GM06990 (cell line): ENCODE results near the gene KCNQ5.

ENCODE experiments used
- DNase-seq: peaks from one replicate; pipeline ENCODE4 v3.0.0-alpha.2; 2011; ENCODE audit not compliant: insufficient read length; ENCODE audit errors: extremely low read depth
- H3K27me3 ChIP-seq: replicated peaks from 2 replicates; pipeline ENCODE4 v1.6.0; 2011; ENCODE audit warnings: low read length; ENCODE audit not compliant: control insufficient read depth, insufficient read depth
- H3K36me3 ChIP-seq: 2 replicates; pipeline ENCODE4 v1.5.1; 2011; ENCODE audit warnings: low read length; ENCODE audit not compliant: control insufficient read depth, insufficient read depth
- H3K4me3 ChIP-seq: replicated peaks from 2 replicates; pipeline ENCODE4 v1.5.1; 2011; ENCODE audit warnings: low read depth, mild to moderate bottlenecking, control low read depth, low read length
- TF ChIP-seq, protein P1 (sequence below): IDR thresholded peaks from 2 replicates; pipeline ENCODE4 v1.5.1; 2011; ENCODE audit warnings: low read length, control low read depth, mild to moderate bottlenecking, inconsistent platforms; ENCODE audit not compliant: insufficient read depth, poor library complexity, severe bottlenecking

The KCNQ5 gene

DNA sequence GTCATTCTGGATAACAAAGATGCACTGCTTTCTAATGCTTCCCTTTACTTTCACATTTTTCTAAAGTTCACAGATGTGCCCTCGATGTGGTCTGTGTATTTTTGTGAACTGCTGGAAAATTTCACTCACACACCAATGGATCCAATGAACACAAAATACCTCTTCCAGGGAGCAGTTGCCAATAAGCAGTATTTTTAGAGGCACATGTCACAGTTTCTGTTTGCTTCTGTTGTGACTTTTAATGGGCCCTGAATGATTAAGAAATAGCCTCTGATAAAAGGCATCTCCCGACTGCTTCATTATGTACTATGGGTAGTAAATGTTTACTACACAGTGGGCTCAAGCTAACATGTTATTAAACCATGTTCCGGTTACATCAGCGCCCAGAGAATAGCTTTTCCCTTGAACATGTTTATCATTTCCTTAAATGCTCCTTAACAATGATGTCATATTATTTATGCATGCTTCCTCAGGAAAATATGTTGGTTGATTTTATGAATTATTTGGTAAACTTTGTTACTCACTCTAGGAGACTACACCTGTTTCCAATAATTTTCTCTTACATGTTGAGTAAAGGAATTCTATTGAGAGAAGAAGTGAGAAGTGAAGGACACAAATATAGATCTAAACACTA, 188.0 kb downstream of the KCNQ5 start:
- no peaks in the 10 kb centered on the region for H3K27me3 ChIP-seq
- TF ChIP-seq, protein P1, sequence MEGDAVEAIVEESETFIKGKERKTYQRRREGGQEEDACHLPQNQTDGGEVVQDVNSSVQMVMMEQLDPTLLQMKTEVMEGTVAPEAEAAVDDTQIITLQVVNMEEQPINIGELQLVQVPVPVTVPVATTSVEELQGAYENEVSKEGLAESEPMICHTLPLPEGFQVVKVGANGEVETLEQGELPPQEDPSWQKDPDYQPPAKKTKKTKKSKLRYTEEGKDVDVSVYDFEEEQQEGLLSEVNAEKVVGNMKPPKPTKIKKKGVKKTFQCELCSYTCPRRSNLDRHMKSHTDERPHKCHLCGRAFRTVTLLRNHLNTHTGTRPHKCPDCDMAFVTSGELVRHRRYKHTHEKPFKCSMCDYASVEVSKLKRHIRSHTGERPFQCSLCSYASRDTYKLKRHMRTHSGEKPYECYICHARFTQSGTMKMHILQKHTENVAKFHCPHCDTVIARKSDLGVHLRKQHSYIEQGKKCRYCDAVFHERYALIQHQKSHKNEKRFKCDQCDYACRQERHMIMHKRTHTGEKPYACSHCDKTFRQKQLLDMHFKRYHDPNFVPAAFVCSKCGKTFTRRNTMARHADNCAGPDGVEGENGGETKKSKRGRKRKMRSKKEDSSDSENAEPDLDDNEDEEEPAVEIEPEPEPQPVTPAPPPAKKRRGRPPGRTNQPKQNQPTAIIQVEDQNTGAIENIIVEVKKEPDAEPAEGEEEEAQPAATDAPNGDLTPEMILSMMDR: no peak
- no peak for DNase-seq

DNA sequence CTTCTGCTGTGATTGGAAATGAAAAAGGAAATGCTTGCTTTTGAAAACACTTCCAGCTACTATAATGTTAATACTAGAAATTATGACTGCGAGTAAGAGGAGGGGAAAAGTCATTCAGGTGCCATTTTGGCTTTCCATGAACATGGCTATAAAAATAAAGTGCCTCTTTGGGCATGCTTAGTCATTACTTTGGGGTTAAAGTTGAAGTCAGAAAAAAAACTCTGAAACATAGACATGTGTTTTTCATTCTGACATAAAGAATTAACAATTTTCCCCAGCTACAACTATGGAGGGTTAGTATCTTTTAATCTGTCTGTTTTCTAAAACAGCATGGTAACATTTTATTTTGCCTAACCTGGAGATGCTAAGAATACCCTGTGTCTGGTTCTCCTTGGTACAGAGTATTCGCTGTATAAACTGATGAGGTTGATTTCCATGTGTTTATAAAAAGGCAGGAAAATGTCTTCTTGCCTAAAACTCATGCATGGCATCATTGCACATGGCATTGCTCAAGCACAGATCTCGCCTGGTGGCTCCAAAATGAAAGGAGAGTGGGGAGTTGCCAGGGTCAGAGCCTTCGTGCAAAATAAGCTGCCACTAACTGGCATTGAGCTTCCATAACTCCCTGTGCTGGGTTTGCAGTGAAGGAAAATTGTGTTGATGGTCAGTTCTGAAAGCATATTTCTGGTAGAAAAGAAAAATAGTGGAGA, 188.9 kb downstream of the KCNQ5 start:
- no peaks in the 10 kb centered on the region for H3K27me3 ChIP-seq
- DNase-seq: no peak
- H3K4me3 ChIP-seq: no peak overlapping the region
- TF ChIP-seq, protein P1: no peak
- H3K36me3 ChIP-seq: no peaks in the 10 kb centered on the region

More for the DNA sequence above, 188.0 kb downstream of the KCNQ5 start:
- Histone ChIP-seq H3K4me3 (no peak overlapping the region), H3K36me3 (no peaks in the 10 kb centered on the region)

DNA sequence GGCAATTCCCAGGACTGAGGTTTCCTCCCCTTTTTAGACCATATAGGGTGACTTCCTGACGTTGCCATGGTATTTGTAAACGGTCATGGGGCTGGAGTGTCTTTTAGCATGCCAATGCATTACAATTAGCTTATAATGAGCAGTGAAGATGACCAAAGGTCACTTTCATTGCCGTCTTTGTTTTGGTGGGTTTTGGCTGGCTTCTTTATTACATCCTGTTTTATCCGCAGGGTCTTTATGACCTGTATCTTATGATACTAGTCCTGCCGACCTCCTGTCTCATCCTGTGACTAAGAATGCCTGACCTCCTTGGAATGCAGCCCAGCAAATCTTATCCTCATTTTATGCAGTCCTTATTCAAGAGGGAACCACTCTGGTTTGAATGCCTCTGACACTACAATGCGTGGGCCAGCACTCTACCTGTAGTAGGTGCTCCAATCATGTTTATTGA, 190.1 kb downstream of the KCNQ5 start:
- Histone ChIP-seq H3K4me3 (no peak overlapping the region), H3K27me3 (no peaks in the 10 kb centered on the region), H3K36me3 (no peaks in the 10 kb centered on the region)
- TF ChIP-seq, protein P1: no peak
- DNase-seq: no peak

DNA sequence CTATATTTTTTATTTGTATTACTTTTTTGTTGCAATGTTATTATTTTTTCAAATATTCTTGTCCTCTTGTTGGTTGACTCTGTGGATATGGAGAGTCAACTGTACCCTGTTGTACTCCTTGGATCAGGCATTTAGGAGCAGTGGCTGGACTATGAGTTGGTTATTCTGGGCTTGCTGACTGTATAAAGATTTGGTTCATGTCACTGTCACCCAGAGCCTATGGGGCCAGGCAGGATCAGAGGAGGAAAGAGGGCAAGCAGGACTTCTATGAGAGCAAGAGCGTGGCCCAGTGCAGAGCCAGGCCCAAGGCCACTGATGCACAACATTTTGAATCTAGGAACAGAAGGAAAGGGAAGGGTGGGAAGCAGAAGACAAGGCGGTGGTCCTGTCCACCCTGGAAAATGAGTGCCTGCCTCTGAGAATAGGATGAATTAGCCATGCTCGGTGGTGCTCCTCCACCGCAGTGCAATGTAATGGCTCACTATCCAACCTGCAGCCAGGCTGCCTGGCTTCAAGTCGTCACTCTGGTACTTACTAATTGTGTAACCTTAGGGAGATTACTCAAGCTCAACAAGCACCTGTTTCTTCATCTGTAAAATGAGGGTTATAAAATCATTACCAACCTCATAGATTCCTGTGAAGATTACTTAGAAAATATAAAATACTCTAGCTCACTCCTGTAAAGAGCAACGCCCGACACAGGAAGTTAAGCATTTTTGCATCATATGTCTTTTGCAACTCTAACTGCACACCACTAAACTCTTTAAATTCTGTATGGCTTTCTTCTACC, 192.1 kb downstream of the KCNQ5 start:
- Histone ChIP-seq H3K27me3 (no peaks in the 10 kb centered on the region), H3K36me3 (no peaks in the 10 kb centered on the region), H3K4me3 (no peak overlapping the region)
- TF ChIP-seq, protein P1: no peak
- no peak for DNase-seq

DNA sequence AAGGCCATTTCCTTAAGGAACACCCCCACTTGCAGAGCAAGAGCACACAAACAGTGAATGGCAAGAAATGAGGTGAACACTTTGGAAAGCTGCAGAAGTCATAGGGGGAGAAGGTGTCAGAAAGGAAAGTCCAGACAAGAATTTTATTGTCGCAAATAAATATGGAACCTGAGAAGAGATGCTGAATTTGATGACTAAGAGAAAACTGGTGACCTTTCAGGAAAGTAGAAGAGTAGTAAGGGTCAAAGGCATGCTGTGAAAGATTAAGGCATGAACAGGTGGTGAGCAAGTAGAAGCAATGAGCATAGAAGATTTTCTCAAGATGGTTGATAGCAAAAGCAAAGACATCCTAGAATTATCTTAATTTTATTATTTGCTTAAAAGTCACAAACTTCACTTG, 194.2 kb downstream of the KCNQ5 start:
- Histone ChIP-seq H3K36me3 (no peaks in the 10 kb centered on the region), H3K27me3 (no peaks in the 10 kb centered on the region), H3K4me3 (no peak overlapping the region)
- DNase-seq: no peak
- TF ChIP-seq, protein P1: no peak
